Cortex of kidney (tissue), 1 donor: ENCODE data around the gene EXOC4.
"Not testable (repeated sequence)": the region's sequence is repeated elsewhere in the genome, so short reads cannot be mapped to it uniquely, and the experiment has no call there.

Experiments
- DNase-seq: peaks from one replicate; lab custom pipeline; 2025; lab: John Stamatoyannopoulos, UW

EXOC4 gene

DNA sequence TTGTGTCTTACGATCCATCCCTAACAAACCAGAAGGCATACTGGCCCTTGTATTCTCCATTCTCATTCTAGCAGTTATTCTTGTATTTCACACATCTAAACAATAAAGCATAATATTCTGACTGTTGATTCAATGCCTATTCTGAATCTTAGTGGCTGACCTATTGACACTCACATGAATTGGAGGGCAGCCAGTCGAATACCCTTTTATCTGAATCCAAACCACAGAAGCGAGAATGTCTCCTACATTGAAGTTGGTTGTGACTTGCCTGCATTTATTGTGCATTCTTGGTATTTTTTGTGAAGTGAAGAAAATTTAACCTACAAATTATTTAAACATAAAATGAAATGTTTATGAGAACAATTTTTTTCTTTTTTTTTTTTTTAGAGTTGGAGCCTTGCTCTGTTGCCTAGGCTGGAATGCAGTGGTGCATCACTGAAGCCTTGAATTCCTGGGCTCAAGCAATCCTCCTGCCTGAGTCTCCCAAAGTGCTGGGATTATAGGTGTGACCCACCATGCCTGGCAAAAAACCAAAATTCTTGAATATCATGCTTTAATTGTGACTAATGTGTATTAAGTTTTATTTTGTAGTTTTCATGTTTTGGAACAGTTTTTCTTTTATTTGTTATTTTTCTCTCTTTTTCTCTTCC is 22.7 kb downstream of the EXOC4 start:
- no peak for DNase-seq

DNA sequence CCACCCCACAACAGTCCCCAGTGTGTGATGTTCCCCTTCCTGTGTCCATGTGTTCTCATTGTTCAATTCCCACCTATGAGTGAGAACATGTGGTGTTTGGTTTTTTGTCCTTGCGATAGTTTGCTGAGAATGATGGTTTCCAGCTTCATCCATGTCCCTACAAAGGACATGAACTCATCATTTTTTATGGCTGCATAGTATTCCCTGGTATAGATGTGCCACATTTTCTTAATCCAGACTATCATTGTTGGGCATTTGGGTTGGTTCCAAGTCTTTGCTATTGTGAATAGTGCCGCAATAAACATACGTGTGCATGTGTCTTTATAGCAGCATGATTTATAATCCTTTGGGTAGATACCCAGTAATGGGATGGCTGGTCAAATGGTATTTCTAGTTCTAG is 26.1 kb downstream of the EXOC4 start:
- not testable (repeated sequence) for DNase-seq

DNA sequence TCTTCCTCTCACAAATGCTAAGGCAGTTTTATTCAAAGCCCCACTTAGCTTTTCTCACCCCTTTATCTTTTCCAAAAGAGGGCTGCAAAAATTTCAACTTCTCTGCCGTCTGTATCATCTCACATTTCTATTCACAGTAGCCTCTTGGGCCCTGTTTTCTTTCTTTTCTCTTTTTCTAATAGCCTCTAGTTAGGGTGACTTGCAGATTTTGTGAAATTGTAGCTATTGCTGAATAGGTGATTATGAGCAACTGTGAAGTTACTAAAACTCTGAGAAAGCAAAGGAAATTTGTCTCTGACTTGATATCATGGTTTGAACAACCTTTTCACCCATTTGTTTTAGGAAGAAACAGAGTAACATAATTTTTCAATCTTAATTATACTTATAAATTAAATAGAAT is 29.2 kb downstream of the EXOC4 start:
- DNase-seq: no peak

DNA sequence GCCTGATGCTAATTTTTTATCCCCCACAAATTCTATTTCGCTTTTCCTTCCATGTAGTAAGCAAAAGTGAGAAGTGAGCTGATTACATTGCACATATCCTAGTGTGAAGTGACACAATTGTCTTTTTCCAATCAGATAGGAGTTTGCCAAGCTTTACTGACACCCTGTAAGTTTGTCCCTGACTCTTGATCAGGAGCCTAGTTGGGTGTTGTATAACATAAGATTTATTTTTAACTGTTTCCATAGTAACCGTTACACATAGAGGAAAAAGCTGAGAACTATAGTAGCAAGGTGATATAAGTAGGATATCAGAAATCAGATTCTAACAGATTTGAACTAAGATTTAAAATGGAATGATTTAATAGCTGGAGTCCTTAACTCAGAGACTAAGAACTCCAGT is 31.2 kb downstream of the EXOC4 start:
- DNase-seq: no peak

- DNase-seq: no peak
These were observed 36.1 kb downstream of the EXOC4 start for GRCh38 chr7:133288970-133289369.

DNA sequence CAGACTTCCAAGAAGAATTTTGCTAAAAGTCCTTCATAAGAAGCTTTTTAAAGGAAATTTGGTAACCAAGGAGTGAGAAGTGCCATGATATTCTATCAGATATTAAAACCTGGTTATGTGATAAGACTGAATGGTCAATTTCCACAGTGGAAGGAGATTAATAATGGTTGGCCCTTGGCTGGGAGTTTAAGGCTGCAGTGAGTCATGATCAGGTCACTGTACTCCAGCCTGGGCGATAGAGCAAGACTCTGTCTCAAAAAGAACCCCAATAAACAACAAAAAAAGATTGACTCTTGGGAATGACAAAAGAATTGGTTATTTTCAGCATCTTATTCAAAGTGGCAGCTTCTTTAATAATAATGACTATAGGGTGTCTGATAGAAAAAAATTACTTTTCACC is 37.2 kb downstream of the EXOC4 start:
- no peak for DNase-seq

GRCh38 chr7:133290676-133291333 is 37.9 kb downstream of the EXOC4 start:
- no peak for DNase-seq

- DNase-seq: no peak
These were observed 39.8 kb downstream of the EXOC4 start for GRCh38 chr7:133292631-133293030.

- no peak for DNase-seq
These were observed 40.7 kb downstream of the EXOC4 start for GRCh38 chr7:133293384-133294160.

GRCh38 chr7:133294234-133294633 is 41.4 kb downstream of the EXOC4 start:
- DNase-seq: no peak

DNA sequence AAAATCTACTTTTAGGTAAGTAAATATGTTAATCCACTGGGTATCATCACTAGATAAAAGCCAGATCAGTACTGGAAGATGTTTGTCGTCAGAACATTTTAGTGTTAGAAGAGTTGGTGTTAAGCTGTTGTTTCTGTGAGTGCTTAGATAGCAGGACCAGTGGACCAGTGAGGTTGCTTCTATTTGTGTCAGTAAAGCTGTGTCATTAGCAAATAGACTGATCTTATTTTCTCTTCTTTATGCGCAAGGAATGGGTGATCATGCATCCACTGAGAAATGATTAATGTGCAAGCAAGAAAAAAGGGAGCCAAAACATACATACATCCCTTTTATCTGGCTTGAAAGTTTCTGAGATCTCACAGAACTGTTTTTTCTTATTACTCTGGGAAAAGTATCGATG is 42.6 kb downstream of the EXOC4 start:
- no peak for DNase-seq

- no peak for DNase-seq
These were observed 44.2 kb downstream of the EXOC4 start for GRCh38 chr7:133297093-133297492.

DNA sequence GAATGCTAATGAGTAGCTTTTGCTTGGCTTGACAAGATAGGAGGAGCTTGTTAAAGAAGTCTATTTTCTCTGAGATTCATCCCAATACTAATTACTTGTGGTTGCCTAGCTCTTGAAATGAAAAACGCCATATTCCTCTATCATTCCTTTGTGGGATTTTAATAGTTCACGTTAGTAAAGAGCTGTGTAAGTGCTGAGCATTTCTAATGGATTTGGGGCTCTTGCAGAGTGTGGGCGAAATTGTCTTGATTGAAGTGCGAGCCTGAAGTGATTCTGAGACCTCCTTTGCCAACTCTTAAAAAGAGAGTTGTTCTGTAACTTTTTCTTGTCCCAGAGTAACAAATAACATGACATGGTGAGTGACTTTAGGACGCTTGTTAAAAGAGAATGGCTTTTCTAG is 45.2 kb downstream of the EXOC4 start:
- DNase-seq: no peak

GRCh38 chr7:133299676-133300075 is 46.8 kb downstream of the EXOC4 start:
- no peak for DNase-seq

DNA sequence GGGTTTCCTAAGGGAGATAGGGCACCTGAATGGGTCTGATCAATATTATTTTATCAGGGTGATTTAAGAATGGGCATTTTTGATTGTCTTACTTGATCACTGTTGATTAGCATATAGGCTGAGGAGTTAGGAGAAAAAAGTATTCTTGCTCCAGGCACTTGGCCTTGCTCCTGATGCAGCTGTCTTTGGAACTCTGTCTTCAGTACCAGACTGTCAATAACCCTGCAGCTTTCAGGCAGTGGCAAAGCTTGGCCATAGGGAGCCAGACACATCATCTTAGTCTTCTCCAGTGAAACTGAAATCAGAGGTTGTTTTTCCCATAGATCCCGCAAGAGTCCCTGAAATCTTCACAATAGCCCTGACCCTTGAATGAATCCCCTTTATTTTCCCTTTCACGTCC is 47.2 kb downstream of the EXOC4 start:
- DNase-seq: no peak

GRCh38 chr7:133300811-133301210 is 47.9 kb downstream of the EXOC4 start:
- no peak for DNase-seq

GRCh38 chr7:133301444-133301843 is 48.6 kb downstream of the EXOC4 start:
- no peak for DNase-seq

- no peak for DNase-seq
These were observed 50.5 kb downstream of the EXOC4 start for GRCh38 chr7:133303372-133303771.

DNA sequence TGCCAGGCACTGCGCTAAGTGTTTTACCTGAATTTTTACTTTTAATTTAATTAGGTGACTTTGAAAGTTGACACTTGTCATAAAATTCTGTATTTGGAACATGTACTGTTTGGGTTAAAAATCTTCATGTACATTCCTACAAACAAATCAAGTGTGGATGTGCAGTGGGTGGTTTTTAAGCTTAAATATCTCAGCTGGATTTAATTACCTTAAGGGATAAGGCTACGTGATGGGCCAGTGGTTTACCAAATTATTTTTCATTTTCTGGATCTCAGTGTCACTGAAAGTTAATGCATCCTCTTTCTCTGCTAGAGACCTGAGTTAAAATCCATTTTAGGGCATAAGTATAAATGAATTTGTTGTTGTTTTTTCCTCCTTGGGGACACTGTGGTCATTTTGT is 51.1 kb downstream of the EXOC4 start:
- no peak for DNase-seq

DNA sequence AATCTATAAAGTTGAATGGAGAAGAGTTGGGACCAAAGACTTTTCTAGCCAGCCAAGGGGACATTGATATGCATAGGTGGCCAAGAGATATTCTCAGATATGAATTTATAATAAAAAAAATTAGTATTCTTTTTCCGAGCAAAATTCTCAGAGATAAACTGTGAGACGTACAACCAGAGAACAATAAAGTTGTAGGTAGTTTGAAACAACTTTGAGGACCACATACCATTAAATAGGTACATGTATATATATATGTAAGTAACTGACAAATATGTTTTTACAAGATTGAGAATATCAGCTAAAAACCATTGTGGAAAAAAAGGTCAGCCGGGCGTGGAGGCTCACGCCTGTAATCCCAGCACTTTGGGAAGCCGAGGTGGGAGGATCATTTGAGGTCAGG is 56.5 kb downstream of the EXOC4 start:
- DNase-seq: no peak

GRCh38 chr7:133310232-133310862 is 57.5 kb downstream of the EXOC4 start:
- no peak for DNase-seq

GRCh38 chr7:133313575-133313974 is 60.7 kb downstream of the EXOC4 start:
- DNase-seq: no peak

GRCh38 chr7:133314084-133314483 is 61.2 kb downstream of the EXOC4 start:
- DNase-seq: no peak
